ENCODE measurements around the gene GALNT1.
A peak's percentile ranks its signal among the peaks of the same experiment; 100 is the strongest.

Gene GALNT1

DNA sequence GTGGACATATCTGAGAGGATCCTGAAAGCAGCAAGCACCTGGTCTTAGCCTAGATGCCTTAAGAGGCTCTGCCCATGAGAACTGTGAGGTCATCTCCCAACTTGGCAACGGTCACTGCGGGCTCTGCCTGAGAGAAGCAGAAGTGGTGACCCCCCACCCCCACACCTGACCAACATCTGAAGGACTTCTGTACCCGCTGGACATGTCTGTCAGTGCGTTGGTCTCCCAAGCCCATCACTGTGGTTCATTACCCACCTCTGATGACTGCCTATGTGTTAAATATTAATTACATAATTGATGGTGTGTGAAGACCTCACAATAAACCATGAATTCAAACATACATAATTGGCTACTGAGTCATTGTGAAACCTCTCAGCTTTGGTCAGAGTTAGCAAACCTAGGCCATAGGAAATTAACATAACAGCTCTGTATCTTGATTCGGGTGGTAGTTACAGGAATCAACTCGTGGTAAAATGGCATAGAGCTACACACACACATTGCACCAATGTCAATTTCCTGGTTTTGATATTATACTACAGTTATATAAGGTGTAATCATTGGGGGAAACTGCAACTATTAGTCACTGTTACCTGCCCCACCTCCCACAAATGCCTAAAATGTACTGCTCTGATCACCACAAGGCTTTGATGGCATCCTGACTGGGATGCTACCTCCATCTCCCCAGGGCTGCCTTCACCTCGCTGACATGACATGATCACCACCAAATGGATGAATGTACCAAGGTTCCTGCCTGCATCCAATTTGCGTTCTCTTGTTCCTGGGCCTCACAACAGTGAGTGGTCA is 4.3 kb upstream of the GALNT1 start:
- TF ChIP-seq, protein P1, sequence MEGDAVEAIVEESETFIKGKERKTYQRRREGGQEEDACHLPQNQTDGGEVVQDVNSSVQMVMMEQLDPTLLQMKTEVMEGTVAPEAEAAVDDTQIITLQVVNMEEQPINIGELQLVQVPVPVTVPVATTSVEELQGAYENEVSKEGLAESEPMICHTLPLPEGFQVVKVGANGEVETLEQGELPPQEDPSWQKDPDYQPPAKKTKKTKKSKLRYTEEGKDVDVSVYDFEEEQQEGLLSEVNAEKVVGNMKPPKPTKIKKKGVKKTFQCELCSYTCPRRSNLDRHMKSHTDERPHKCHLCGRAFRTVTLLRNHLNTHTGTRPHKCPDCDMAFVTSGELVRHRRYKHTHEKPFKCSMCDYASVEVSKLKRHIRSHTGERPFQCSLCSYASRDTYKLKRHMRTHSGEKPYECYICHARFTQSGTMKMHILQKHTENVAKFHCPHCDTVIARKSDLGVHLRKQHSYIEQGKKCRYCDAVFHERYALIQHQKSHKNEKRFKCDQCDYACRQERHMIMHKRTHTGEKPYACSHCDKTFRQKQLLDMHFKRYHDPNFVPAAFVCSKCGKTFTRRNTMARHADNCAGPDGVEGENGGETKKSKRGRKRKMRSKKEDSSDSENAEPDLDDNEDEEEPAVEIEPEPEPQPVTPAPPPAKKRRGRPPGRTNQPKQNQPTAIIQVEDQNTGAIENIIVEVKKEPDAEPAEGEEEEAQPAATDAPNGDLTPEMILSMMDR (conservative IDR thresholded peaks at IDR 0.05): no peak
- H3K27ac ChIP-seq: no peak overlapping the region

DNA sequence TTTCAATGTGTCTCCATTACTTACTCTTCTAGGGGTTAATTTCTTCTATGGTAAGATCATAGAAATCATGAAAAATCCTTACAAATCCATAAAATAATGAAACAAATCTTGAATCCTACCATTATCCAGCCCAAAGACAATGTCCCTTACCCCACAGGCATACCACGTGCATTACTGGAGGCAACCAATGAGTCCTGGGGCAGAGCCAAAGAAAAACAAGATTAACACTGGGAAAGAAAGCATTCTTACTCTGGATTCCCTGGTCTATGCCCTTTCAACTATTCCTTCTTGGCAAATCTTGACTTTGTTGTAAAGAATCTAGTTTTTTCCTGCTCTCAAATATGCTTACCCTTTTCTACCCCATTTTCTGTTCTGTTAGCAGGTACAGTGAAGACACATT is 3.1 kb upstream of the GALNT1 start:
- H3K27ac ChIP-seq: no peak overlapping the region
- TF ChIP-seq, protein P1 (conservative IDR thresholded peaks at IDR 0.05): no peak

DNA sequence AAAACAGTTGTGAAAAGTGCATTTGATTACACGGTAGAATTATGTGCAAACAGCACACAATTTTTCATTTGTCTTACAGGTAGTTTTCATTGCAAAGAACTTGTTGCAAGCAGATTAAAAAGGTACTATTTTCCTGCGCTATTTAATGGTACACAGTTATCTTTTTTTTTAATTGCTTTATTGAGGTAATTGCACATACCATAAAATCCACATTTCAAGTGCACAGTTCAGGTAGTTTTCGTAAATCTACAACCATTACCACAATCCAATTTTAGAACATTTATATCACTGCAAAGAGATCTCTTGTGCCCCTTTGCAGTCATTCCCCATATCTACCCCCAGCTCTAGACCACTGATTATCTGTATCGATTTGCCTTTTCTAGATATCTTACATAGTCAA is 2.6 kb upstream of the GALNT1 start:
- TF ChIP-seq, protein P1 (conservative IDR thresholded peaks at IDR 0.05): no peak
- H3K27ac ChIP-seq: no peak overlapping the region

DNA sequence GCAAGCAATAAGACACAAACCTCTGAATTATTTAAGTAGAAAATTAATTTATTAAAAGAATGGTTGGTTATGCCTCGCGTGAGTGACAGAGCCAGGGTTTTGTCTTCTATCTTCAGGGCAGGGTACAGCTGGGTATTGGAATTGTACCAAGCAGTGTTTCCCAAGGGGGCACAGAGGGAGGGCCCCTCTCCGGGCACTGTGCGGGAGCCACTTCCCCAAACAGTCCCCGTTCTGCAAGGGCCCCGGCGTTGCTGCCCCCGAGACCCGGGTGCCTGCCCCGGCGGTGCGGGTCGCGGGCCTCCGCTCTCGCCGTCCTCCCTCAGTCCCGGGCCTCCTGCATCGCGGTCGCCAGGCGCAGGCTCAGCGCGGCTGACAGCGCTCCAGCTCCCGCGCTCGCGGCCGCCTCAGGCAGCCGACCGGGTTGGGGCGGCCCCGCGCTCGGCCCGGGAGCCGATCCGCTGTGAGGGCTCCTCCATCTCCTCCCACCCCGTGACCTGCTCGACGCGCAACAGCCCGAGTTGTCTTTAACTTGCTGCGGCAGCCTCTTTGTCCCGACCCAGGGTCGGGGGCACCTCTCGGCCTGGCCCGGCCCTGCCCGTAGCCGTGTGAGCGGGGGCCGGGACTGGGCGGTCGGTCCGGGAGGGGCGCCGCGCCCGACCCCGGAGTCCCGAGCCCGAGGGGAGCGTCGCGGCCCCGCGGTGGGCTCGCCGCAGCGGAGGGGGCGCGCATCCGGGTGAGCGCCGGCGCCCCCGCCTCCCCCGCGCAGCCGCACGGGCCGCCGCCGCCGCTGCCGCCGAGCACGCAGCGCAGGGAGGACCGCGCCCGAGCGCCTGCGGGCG is 620 bp upstream of the GALNT1 start:
- TF ChIP-seq, protein P1 (conservative IDR thresholded peaks at IDR 0.05): no peak
- peak overlapping the region; percentile 86 for H3K27ac ChIP-seq

DNA sequence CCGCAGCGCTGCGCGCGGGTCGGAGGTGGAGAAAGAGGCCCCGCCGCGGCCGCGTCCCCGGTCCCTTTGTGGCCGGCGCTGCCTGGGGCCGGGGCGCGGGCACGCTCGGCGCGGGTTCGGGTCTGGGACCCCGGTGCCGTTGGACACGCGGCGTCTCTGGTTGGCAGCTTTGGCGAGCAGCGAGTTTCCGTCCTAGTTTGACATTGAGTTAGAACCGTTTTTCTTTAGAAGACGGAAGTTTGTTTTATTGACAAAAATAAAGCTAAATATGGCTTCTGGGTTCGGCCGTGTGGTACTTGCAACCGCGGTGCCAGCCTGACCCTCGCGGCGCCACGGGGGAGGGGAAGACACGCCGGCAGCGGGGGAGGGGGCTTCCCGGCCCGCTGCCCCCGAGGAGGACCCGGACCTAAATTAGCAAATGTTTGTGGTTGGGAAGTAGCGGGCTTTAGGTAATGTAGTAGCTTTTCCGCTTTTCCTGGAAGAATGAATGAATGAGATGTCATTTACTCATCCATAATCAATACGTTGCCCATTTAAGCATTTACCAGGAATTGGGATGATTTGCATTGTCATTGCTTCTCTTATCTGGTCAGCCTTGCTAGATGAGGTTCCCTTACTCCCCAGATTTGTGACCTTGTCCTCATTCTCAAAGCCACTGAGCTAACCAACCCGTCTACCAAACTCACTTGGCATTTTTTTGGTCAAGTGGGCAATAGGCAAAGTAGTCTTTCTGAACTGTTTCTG is 530 bp downstream of the GALNT1 start:
- TF ChIP-seq, protein P1 (conservative IDR thresholded peaks at IDR 0.05): no peak
- peak overlapping the region; percentile 69 for H3K27ac ChIP-seq

DNA sequence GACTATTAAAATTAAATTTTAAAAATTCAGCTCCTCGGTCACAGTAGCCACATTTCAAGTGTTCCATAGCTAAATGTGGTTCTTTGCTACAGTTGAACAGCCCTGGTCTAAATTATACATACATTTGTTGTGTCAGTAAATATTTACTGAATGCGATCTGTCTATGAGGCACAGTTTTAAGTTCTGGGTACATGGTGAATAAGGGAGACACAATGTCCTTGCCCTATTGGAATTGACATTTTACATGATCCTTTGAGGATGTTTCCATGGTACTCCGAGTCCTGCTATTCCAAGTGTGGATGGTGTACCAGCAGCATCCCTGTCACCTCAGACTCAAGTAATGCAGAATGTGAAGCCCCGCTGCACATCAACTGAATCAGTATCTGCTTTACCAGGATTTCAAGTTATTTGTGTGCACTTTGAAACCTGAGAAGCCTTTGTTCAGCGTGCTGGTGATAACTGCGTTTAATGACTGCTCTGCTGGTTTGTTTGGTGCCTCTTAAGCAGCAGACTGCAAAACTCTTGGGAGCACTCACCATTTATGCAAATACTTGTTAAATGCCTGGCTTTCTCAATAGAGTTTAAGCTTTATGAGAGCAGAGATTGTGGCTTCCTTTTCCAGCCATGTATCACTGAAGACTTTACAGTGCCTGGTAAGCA is 1.5 kb downstream of the GALNT1 start:
- H3K27ac ChIP-seq: peak overlapping the region; percentile 69
- TF ChIP-seq, protein P1 (conservative IDR thresholded peaks at IDR 0.05): no peak
